ENCODE measurements around the gene ZNF385D. TPM values are rescaled to one million over a fixed set of nuclear protein-coding genes. Genes with fewer than 3 reads are reported as not detected.
"Not testable (repeated sequence)": the region's sequence is repeated elsewhere in the genome, so short reads cannot be mapped to it uniquely, and the experiment has no call there.

The ZNF385D gene
- total and polyA plus RNA-seq, 5 donors from 2014 or later, result 2.7 TPM; not detected in 4

GRCh38 chr3:21378036-21378435 lies 373.0 kb downstream of the ZNF385D start:
- not testable (repeated sequence) for H3K9me3 ChIP-seq (ENCODE audit: control insufficient read depth in 2 of 2, low read length in 2 of 2); H3K36me3 Mint-ChIP-seq; H3K4me3 Mint-ChIP-seq; H3K27me3 Mint-ChIP-seq; ATAC-seq (ENCODE audit: low read depth in 2 of 2); H3K27ac ChIP-seq (ENCODE audit: insufficient read depth, low read length, poor library complexity, severe bottlenecking); H3K4me3 ChIP-seq (ENCODE audit: low read depth, low read length); H3K36me3 ChIP-seq (ENCODE audit: control insufficient read depth, insufficient read depth, low read length); H3K27ac Mint-ChIP-seq; H3K4me1 Mint-ChIP-seq; H3K4me1 ChIP-seq (ENCODE audit: control insufficient read depth, insufficient read depth, low read length, poor library complexity, severe bottlenecking); H3K27me3 ChIP-seq (ENCODE audit: control insufficient read depth, insufficient read depth, low read length); DNase-seq
- peaks cover 2 to 10% (median 5%) of the 10 kb centered on the region in 7 donors for H3K9me3 Mint-ChIP-seq

GRCh38 chr3:21377071-21377769 lies 373.8 kb downstream of the ZNF385D start:
- H3K4me3 Mint-ChIP-seq, result no peak overlapping the region
- Histone ChIP-seq H3K4me1 (ENCODE audit: control insufficient read depth, insufficient read depth, low read length, poor library complexity, severe bottlenecking) (no peaks in the 10 kb centered on the region), H3K36me3 (ENCODE audit: control insufficient read depth, insufficient read depth, low read length) (no peaks in the 10 kb centered on the region), H3K27ac (ENCODE audit: insufficient read depth, low read length, poor library complexity, severe bottlenecking) (no peak overlapping the region), H3K27me3 (ENCODE audit: control insufficient read depth, insufficient read depth, low read length) (no peaks in the 10 kb centered on the region), H3K4me3 (ENCODE audit: low read depth, low read length) (no peak overlapping the region), H3K9me3 (ENCODE audit: control insufficient read depth in 2 of 2, low read length in 2 of 2) (peaks cover 0 to 3% of the 10 kb centered on the region in 2 experiments)
- ATAC-seq (ENCODE audit: low read depth in 2 of 2) (no peak), DNase-seq (no peak)
- H3K4me1 Mint-ChIP-seq, result no peaks in the 10 kb centered on the region
- peaks cover under 1 to 10% (median 3%) of the 10 kb centered on the region in 7 donors for H3K9me3 Mint-ChIP-seq
- no peaks in the 10 kb centered on the region for H3K36me3 Mint-ChIP-seq
- no peaks in the 10 kb centered on the region for H3K27me3 Mint-ChIP-seq
- no peak overlapping the region for H3K27ac Mint-ChIP-seq

GRCh38 chr3:21372316-21372715 lies 378.7 kb downstream of the ZNF385D start:
- no peaks in the 10 kb centered on the region for H3K27me3 Mint-ChIP-seq
- H3K4me3 Mint-ChIP-seq, result no peak overlapping the region
- ATAC-seq (ENCODE audit: low read depth in 2 of 2) (no peak), DNase-seq (no peak)
- Histone ChIP-seq H3K27me3 (ENCODE audit: control insufficient read depth, insufficient read depth, low read length) (no peaks in the 10 kb centered on the region), H3K36me3 (ENCODE audit: control insufficient read depth, insufficient read depth, low read length) (no peaks in the 10 kb centered on the region), H3K4me1 (ENCODE audit: control insufficient read depth, insufficient read depth, low read length, poor library complexity, severe bottlenecking) (no peaks in the 10 kb centered on the region), H3K9me3 (ENCODE audit: control insufficient read depth in 2 of 2, low read length in 2 of 2) (peaks cover 0 to 3% of the 10 kb centered on the region in 2 experiments), H3K27ac (ENCODE audit: insufficient read depth, low read length, poor library complexity, severe bottlenecking) (no peak overlapping the region), H3K4me3 (ENCODE audit: low read depth, low read length) (no peak overlapping the region)
- no peaks in the 10 kb centered on the region for H3K4me1 Mint-ChIP-seq
- H3K36me3 Mint-ChIP-seq, result no peaks in the 10 kb centered on the region
- no peak overlapping the region for H3K27ac Mint-ChIP-seq
- H3K9me3 Mint-ChIP-seq, result peaks cover 0 to 9% (median 3%) of the 10 kb centered on the region in 7 donors

Data from CD4-positive, CD25-positive, alpha-beta regulatory T cell (primary cell).